ENCODE data around the gene LYZL1. TPM values are rescaled to one million over a fixed set of nuclear protein-coding genes. Genes with fewer than 3 reads are reported as not detected.

The LYZL1 gene
- total RNA-seq, 1 experiment from 2014 or later = not detected

- peaks cover 35% of the 10 kb centered on the region for H3K9me3 Mint-ChIP-seq
- no peak for TF ChIP-seq GRHL2 (CRISPR knock-in tag; IDR thresholded peaks at IDR 0.05; ENCODE audit: insufficient replicate concordance, severe bottlenecking)
- TF ChIP-seq GABPB1 (CRISPR knock-in tag; IDR thresholded peaks at IDR 0.05) = no peak
- TF ChIP-seq, protein P1, sequence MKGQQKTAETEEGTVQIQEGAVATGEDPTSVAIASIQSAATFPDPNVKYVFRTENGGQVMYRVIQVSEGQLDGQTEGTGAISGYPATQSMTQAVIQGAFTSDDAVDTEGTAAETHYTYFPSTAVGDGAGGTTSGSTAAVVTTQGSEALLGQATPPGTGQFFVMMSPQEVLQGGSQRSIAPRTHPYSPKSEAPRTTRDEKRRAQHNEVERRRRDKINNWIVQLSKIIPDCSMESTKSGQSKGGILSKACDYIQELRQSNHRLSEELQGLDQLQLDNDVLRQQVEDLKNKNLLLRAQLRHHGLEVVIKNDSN (CRISPR knock-in tag; IDR thresholded peaks at IDR 0.05) = no peak
- TF ChIP-seq, protein P2, sequence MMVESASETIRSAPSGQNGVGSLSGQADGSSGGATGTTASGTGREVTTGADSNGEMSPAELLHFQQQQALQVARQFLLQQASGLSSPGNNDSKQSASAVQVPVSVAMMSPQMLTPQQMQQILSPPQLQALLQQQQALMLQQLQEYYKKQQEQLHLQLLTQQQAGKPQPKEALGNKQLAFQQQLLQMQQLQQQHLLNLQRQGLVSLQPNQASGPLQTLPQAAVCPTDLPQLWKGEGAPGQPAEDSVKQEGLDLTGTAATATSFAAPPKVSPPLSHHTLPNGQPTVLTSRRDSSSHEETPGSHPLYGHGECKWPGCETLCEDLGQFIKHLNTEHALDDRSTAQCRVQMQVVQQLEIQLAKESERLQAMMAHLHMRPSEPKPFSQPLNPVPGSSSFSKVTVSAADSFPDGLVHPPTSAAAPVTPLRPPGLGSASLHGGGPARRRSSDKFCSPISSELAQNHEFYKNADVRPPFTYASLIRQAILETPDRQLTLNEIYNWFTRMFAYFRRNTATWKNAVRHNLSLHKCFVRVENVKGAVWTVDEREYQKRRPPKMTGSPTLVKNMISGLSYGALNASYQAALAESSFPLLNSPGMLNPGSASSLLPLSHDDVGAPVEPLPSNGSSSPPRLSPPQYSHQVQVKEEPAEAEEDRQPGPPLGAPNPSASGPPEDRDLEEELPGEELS (CRISPR knock-in tag; IDR thresholded peaks at IDR 0.05) = no peak
- TF ChIP-seq ZNF423 (CRISPR knock-in tag; IDR thresholded peaks at IDR 0.05) = no peak
- no peak for TF ChIP-seq TEAD4 (CRISPR knock-in tag; IDR thresholded peaks at IDR 0.05)
- no peak for TF ChIP-seq FOXP1 (CRISPR knock-in tag; IDR thresholded peaks at IDR 0.05; ENCODE audit: borderline replicate concordance)
- TF ChIP-seq, protein P3, sequence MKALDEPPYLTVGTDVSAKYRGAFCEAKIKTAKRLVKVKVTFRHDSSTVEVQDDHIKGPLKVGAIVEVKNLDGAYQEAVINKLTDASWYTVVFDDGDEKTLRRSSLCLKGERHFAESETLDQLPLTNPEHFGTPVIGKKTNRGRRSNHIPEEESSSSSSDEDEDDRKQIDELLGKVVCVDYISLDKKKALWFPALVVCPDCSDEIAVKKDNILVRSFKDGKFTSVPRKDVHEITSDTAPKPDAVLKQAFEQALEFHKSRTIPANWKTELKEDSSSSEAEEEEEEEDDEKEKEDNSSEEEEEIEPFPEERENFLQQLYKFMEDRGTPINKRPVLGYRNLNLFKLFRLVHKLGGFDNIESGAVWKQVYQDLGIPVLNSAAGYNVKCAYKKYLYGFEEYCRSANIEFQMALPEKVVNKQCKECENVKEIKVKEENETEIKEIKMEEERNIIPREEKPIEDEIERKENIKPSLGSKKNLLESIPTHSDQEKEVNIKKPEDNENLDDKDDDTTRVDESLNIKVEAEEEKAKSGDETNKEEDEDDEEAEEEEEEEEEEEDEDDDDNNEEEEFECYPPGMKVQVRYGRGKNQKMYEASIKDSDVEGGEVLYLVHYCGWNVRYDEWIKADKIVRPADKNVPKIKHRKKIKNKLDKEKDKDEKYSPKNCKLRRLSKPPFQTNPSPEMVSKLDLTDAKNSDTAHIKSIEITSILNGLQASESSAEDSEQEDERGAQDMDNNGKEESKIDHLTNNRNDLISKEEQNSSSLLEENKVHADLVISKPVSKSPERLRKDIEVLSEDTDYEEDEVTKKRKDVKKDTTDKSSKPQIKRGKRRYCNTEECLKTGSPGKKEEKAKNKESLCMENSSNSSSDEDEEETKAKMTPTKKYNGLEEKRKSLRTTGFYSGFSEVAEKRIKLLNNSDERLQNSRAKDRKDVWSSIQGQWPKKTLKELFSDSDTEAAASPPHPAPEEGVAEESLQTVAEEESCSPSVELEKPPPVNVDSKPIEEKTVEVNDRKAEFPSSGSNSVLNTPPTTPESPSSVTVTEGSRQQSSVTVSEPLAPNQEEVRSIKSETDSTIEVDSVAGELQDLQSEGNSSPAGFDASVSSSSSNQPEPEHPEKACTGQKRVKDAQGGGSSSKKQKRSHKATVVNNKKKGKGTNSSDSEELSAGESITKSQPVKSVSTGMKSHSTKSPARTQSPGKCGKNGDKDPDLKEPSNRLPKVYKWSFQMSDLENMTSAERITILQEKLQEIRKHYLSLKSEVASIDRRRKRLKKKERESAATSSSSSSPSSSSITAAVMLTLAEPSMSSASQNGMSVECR (CRISPR knock-in tag; IDR thresholded peaks at IDR 0.05; ENCODE audit: borderline replicate concordance) = no peak
- TF ChIP-seq ZNF512 (CRISPR knock-in tag; IDR thresholded peaks at IDR 0.05; ENCODE audit: borderline replicate concordance) = no peak
- TF ChIP-seq NFATC4 (CRISPR knock-in tag; IDR thresholded peaks at IDR 0.05) = no peak
- no peak for TF ChIP-seq GTF2I (CRISPR knock-in tag; conservative IDR thresholded peaks at IDR 0.05)
- no peak for TF ChIP-seq ESRRA (CRISPR knock-in tag; IDR thresholded peaks at IDR 0.05; ENCODE audit: borderline replicate concordance)
- no peak for TF ChIP-seq AFF4 (CRISPR knock-in tag; IDR thresholded peaks at IDR 0.05; ENCODE audit: borderline replicate concordance)
- TF ChIP-seq, protein P4, sequence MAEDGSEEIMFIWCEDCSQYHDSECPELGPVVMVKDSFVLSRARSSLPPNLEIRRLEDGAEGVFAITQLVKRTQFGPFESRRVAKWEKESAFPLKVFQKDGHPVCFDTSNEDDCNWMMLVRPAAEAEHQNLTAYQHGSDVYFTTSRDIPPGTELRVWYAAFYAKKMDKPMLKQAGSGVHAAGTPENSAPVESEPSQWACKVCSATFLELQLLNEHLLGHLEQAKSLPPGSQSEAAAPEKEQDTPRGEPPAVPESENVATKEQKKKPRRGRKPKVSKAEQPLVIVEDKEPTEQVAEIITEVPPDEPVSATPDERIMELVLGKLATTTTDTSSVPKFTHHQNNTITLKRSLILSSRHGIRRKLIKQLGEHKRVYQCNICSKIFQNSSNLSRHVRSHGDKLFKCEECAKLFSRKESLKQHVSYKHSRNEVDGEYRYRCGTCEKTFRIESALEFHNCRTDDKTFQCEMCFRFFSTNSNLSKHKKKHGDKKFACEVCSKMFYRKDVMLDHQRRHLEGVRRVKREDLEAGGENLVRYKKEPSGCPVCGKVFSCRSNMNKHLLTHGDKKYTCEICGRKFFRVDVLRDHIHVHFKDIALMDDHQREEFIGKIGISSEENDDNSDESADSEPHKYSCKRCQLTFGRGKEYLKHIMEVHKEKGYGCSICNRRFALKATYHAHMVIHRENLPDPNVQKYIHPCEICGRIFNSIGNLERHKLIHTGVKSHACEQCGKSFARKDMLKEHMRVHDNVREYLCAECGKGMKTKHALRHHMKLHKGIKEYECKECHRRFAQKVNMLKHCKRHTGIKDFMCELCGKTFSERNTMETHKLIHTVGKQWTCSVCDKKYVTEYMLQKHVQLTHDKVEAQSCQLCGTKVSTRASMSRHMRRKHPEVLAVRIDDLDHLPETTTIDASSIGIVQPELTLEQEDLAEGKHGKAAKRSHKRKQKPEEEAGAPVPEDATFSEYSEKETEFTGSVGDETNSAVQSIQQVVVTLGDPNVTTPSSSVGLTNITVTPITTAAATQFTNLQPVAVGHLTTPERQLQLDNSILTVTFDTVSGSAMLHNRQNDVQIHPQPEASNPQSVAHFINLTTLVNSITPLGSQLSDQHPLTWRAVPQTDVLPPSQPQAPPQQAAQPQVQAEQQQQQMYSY (CRISPR knock-in tag; IDR thresholded peaks at IDR 0.05) = no peak
- TF ChIP-seq ZNF396 (CRISPR knock-in tag; IDR thresholded peaks at IDR 0.05; ENCODE audit: borderline replicate concordance) = no peak
- no peak for TF ChIP-seq MYBL2 (CRISPR knock-in tag; IDR thresholded peaks at IDR 0.05)
- no peak for TF ChIP-seq OVOL2 (CRISPR knock-in tag; IDR thresholded peaks at IDR 0.05; ENCODE audit: borderline replicate concordance)
- no peak overlapping the region for H3K4me3 Mint-ChIP-seq
- H3K27ac Mint-ChIP-seq = peak overlapping the region; percentile 21; the same call in 1 of the 2 replicates
- H3K27me3 Mint-ChIP-seq (ENCODE audit: low read depth) = peaks cover 5% of the 10 kb centered on the region; the same call in 1 of the 2 replicates
- peaks cover 22% of the 10 kb centered on the region for H3K36me3 Mint-ChIP-seq
- ATAC-seq (no peak), DNase-seq (ENCODE audit: low spot score) (no peak)
- POLR2A ChIA-PET = no interaction called here
- CTCF ChIA-PET = no interaction called here
- peaks cover 28% of the 10 kb centered on the region for H3K4me1 Mint-ChIP-seq
Observed at GRCh38 chr10:29346296-29347001, 57.6 kb downstream of the LYZL1 start.
